Liver (tissue), 9 donors: Measurements from ENCODE around the gene SCYGR8. TPM values are rescaled to one million over a fixed set of nuclear protein-coding genes. Genes with fewer than 3 reads are reported as not detected.
"Not testable (repeated sequence)": the region's sequence is repeated elsewhere in the genome, so short reads cannot be mapped to it uniquely, and the experiment has no call there.

Experiments used
- DNase-seq: peaks from one replicate; pipeline ENCODE4 v3.0.0-alpha.2; 2017; ENCODE audit warnings: low spot score
- H3K27ac ChIP-seq, 2 donors: one replicate each; pipeline ENCODE4 v1.7.0; 2013; ENCODE audit warnings: inconsistent platforms in 2 of 2, low read length in 2 of 2, control low read depth in 1 of 2, low read depth in 1 of 2, mild to moderate bottlenecking in 1 of 2
- H3K27me3 ChIP-seq, 4 donors: one replicate each; pipeline versions ENCODE4 v1.6.1 to v1.7.0; 2013; ENCODE audit warnings: low read length in 3 of 4, inconsistent platforms in 1 of 4, mild to moderate bottlenecking in 1 of 4, moderate library complexity in 1 of 4; ENCODE audit not compliant: control insufficient read depth in 4 of 4, insufficient read depth in 4 of 4
- H3K36me3 ChIP-seq, 4 donors: one replicate each; pipeline versions ENCODE4 v1.6.1 to v1.7.0; 2013; ENCODE audit warnings: low read length in 3 of 4, mild to moderate bottlenecking in 3 of 4, low read depth in 1 of 4, moderate library complexity in 1 of 4; ENCODE audit not compliant: control insufficient read depth in 4 of 4, insufficient read depth in 3 of 4
- H3K4me1 ChIP-seq, 4 donors: one replicate each; pipeline versions ENCODE4 v1.6.1 to v1.7.0; 2013; ENCODE audit warnings: low read length in 3 of 4, mild to moderate bottlenecking in 3 of 4, moderate library complexity in 1 of 4; ENCODE audit not compliant: control insufficient read depth in 4 of 4, insufficient read depth in 4 of 4
- H3K4me3 ChIP-seq, 3 donors: one replicate each; pipeline versions ENCODE4 v1.6.1 to v1.7.0; 2013; ENCODE audit warnings: low read length in 3 of 3, control low read depth in 1 of 3, low read depth in 1 of 3, mild to moderate bottlenecking in 1 of 3
- H3K9ac ChIP-seq, 2 donors: one replicate each; pipeline ENCODE4 v1.7.0; 2013; ENCODE audit warnings: low read length in 2 of 2, mild to moderate bottlenecking in 2 of 2, moderate library complexity in 2 of 2, control low read depth in 1 of 2, low read depth in 1 of 2
- H3K9me3 ChIP-seq, 4 donors: one replicate each; pipeline versions ENCODE4 v1.6.1 to v1.7.0; 2013; ENCODE audit warnings: low read length in 3 of 4; ENCODE audit not compliant: control insufficient read depth in 4 of 4
- EGR1 ChIP-seq, 2 donors: IDR thresholded peaks; 2 replicates each; pipeline ENCODE4 v1.6.1; 2016 to 2018; ENCODE audit warnings: antibody characterized with exemption in 2 of 2, low read depth in 2 of 2
- FOXA1 ChIP-seq: IDR thresholded peaks from 2 replicates; pipeline ENCODE4 v1.6.1; 2016; ENCODE audit warnings: antibody characterized with exemption
- FOXA2 ChIP-seq: IDR thresholded peaks from 2 replicates; pipeline ENCODE4 v1.6.1; 2016; ENCODE audit warnings: antibody characterized with exemption
- GABPA ChIP-seq, 2 donors: IDR thresholded peaks in 1 of 2; conservative IDR thresholded peaks in 1 of 2; 2 replicates each; pipeline ENCODE4 v1.6.1; 2016; ENCODE audit warnings: antibody characterized with exemption in 2 of 2, mild to moderate bottlenecking in 1 of 2, moderate library complexity in 1 of 2
- HNF4A ChIP-seq, 2 donors: conservative IDR thresholded peaks; 2 replicates each; pipeline ENCODE4 v1.6.1; 2016; ENCODE audit warnings: antibody characterized with exemption in 2 of 2, mild to moderate bottlenecking in 2 of 2
- HNF4G ChIP-seq: IDR thresholded peaks from 2 replicates; pipeline ENCODE4 v1.6.1; 2016; ENCODE audit warnings: antibody characterized with exemption
- JUND ChIP-seq, 2 donors: IDR thresholded peaks; 2 replicates each; pipeline ENCODE4 v1.6.1; 2016; ENCODE audit warnings: antibody characterized with exemption in 2 of 2
- NR2F2 ChIP-seq: IDR thresholded peaks from 2 replicates; pipeline ENCODE4 v1.6.1; 2016; ENCODE audit warnings: antibody characterized with exemption
- RAD21 ChIP-seq, 2 donors: IDR thresholded peaks; 2 replicates each; pipeline ENCODE4 v1.6.1; 2016; ENCODE audit warnings: antibody characterized with exemption in 2 of 2, mild to moderate bottlenecking in 2 of 2
- RXRA ChIP-seq, 2 donors: IDR thresholded peaks; 2 replicates each; pipeline ENCODE4 v1.6.1; 2017 to 2018; ENCODE audit warnings: antibody characterized with exemption in 2 of 2, mild to moderate bottlenecking in 1 of 2
- SP1 ChIP-seq: IDR thresholded peaks from 2 replicates; pipeline ENCODE4 v1.6.1; 2018; ENCODE audit warnings: antibody characterized with exemption, mild to moderate bottlenecking
- TAF1 ChIP-seq: conservative IDR thresholded peaks from 2 replicates; pipeline ENCODE4 v1.6.1; 2016; ENCODE audit warnings: antibody characterized with exemption, mild to moderate bottlenecking
- YY1 ChIP-seq: IDR thresholded peaks from 2 replicates; pipeline ENCODE4 v1.6.1; 2016; ENCODE audit warnings: antibody characterized with exemption, mild to moderate bottlenecking
- WGBS: extraction: QIAGEN DNeasy Blood & Tissue Kit; methylation state at CpG from one replicate; pipeline ENCODE4 v1.1.7; 2013; 5-methylcytosine and 5-hydroxymethylcytosine counted together
- polyA plus RNA-seq, 2 donors: library from polyadenylated mRNA; stranded (reverse) in 1 of 2; unstranded in 1 of 2; fragments of 200-250 nt in 1 of 2; fragments of >200 nt in 1 of 2; fragmentation: Nextera tagmentation in 1 of 2; extraction: Ambion mirVana in 1 of 2; gene quantifications; one replicate each; pipeline versions ENCODE4 v1.2.1 to v1.2.3, GENCODE V29; 2013 to 2015
- total RNA-seq, 2 donors: library from RNA; depleted of rRNA; stranded (reverse); fragments of >200 nt; gene quantifications; one replicate each; pipeline ENCODE4 v1.2.3, GENCODE V29; 2014
- TF ChIP-seq, protein P1 (sequence below): IDR thresholded peaks from 2 replicates; pipeline ENCODE4 v1.6.1; 2016; ENCODE audit warnings: antibody characterized with exemption, mild to moderate bottlenecking
- TF ChIP-seq, protein P2 (sequence below): fragments of 150-350 bp; IDR thresholded peaks from 2 replicates; pipeline ENCODE4 v1.5.1; 2017; ENCODE audit warnings: improper control_type of control experiment, low read depth, low read length; ENCODE audit not compliant: missing input control
- TF ChIP-seq, protein P3 (sequence below): IDR thresholded peaks from 2 replicates; pipeline ENCODE4 v1.6.1; 2016; ENCODE audit warnings: antibody characterized with exemption
- TF ChIP-seq, protein P4 (sequence below): IDR thresholded peaks from 2 replicates; pipeline ENCODE4 v1.6.1; 2016; ENCODE audit warnings: antibody characterized with exemption
- TF ChIP-seq, protein P5 (sequence below): IDR thresholded peaks from 2 replicates; pipeline ENCODE4 v1.6.1; 2016; ENCODE audit warnings: antibody characterized with exemption
- donor health status: healthy.
- donor health status: healthy.
- donor health status: healthy.
- donor health status: healthy.
- donor health status: healthy.

The SCYGR8 gene
- total and polyA plus RNA-seq, 4 donors: not detected

DNA sequence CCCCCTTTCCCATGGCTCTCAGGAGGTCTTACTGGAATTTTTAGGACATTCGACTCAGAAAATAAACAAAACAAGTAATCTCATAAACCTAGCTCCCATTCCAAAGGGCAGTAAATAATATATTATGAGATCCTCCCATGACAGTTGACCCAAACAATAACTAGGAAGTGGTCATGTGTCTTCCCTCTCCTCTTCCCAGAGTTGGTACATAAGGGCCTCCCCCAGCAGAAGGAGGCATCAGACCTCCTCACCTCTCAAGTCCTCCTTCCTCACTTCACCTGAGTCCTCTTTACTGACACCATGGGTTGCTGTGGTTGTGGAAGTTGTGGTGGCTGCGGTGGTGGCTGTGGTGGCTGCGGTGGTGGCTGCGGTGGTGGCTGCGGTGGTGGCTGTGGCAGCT is 17.7 kb upstream of the SCYGR8 start, which contains the start of gene SCYGR7:
Gene SCYGR7, plus strand, starts transcription at position 301 of the 400 bp plus-strand sequence. Its CDS starts 0 bp downstream, at position 301.
- Histone ChIP-seq H3K9me3 (no peaks in the 10 kb centered on the region), H3K27ac (no peak within 1 kb of the TSS), H3K4me3 (no peak within 1 kb of the TSS), H3K4me1 (no peaks in the 10 kb centered on the region), H3K36me3 (no peaks in the 10 kb centered on the region), H3K9ac (no peak within 1 kb of the TSS), H3K27me3 (no peaks in the 10 kb centered on the region)
- WGBS: 91% methylated on average over 5 of the region's 5 CpGs
- no peak for DNase-seq
- TF ChIP-seq FOXA1 (no peak), RAD21 (IDR thresholded peaks at IDR 0.05) (no peak), FOXA2 (no peak), GABPA (IDR thresholded peaks at IDR 0.05 in 1 of 2, conservative IDR thresholded peaks at IDR 0.05 in 1 of 2) (no peak), NR2F2 (no peak), HNF4G (no peak), RXRA (IDR thresholded peaks at IDR 0.05) (no peak), HNF4A (conservative IDR thresholded peaks at IDR 0.05) (no peak), YY1 (no peak), TAF1 (no peak), SP1 (no peak), EGR1 (IDR thresholded peaks at IDR 0.05; ENCODE audit: low read depth in 2 of 2) (no peak), JUND (IDR thresholded peaks at IDR 0.05) (no peak)
- TF ChIP-seq, protein P1, sequence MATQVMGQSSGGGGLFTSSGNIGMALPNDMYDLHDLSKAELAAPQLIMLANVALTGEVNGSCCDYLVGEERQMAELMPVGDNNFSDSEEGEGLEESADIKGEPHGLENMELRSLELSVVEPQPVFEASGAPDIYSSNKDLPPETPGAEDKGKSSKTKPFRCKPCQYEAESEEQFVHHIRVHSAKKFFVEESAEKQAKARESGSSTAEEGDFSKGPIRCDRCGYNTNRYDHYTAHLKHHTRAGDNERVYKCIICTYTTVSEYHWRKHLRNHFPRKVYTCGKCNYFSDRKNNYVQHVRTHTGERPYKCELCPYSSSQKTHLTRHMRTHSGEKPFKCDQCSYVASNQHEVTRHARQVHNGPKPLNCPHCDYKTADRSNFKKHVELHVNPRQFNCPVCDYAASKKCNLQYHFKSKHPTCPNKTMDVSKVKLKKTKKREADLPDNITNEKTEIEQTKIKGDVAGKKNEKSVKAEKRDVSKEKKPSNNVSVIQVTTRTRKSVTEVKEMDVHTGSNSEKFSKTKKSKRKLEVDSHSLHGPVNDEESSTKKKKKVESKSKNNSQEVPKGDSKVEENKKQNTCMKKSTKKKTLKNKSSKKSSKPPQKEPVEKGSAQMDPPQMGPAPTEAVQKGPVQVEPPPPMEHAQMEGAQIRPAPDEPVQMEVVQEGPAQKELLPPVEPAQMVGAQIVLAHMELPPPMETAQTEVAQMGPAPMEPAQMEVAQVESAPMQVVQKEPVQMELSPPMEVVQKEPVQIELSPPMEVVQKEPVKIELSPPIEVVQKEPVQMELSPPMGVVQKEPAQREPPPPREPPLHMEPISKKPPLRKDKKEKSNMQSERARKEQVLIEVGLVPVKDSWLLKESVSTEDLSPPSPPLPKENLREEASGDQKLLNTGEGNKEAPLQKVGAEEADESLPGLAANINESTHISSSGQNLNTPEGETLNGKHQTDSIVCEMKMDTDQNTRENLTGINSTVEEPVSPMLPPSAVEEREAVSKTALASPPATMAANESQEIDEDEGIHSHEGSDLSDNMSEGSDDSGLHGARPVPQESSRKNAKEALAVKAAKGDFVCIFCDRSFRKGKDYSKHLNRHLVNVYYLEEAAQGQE: no peak
- TF ChIP-seq, protein P2, sequence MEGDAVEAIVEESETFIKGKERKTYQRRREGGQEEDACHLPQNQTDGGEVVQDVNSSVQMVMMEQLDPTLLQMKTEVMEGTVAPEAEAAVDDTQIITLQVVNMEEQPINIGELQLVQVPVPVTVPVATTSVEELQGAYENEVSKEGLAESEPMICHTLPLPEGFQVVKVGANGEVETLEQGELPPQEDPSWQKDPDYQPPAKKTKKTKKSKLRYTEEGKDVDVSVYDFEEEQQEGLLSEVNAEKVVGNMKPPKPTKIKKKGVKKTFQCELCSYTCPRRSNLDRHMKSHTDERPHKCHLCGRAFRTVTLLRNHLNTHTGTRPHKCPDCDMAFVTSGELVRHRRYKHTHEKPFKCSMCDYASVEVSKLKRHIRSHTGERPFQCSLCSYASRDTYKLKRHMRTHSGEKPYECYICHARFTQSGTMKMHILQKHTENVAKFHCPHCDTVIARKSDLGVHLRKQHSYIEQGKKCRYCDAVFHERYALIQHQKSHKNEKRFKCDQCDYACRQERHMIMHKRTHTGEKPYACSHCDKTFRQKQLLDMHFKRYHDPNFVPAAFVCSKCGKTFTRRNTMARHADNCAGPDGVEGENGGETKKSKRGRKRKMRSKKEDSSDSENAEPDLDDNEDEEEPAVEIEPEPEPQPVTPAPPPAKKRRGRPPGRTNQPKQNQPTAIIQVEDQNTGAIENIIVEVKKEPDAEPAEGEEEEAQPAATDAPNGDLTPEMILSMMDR: no peak
- TF ChIP-seq, protein P3, sequence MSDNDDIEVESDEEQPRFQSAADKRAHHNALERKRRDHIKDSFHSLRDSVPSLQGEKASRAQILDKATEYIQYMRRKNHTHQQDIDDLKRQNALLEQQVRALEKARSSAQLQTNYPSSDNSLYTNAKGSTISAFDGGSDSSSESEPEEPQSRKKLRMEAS: no peak
- TF ChIP-seq, protein P4, sequence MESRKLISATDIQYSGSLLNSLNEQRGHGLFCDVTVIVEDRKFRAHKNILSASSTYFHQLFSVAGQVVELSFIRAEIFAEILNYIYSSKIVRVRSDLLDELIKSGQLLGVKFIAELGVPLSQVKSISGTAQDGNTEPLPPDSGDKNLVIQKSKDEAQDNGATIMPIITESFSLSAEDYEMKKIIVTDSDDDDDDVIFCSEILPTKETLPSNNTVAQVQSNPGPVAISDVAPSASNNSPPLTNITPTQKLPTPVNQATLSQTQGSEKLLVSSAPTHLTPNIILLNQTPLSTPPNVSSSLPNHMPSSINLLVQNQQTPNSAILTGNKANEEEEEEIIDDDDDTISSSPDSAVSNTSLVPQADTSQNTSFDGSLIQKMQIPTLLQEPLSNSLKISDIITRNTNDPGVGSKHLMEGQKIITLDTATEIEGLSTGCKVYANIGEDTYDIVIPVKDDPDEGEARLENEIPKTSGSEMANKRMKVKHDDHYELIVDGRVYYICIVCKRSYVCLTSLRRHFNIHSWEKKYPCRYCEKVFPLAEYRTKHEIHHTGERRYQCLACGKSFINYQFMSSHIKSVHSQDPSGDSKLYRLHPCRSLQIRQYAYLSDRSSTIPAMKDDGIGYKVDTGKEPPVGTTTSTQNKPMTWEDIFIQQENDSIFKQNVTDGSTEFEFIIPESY: no peak

DNA sequence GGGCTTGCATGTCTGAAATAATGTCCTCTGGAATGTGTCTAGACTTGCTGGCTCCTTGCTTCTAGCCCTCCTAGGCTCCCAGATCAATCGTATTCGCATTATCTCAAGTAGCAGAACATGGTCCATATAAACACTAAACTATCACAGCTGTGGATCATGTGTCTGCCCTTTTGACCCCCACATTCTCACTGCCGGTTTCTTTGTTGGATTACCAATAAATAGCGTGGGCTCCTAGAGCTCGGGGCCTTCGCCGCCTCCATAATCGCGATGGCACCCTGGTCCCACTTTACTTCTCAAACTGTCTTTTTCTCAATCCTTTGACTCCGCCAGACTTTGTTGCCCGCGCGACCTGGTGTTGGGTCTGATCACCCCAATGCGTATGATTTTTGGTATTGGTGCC is 6.3 kb upstream of the SCYGR8 start:
- Histone ChIP-seq H3K27ac (no peak overlapping the region), H3K4me1 (no peaks in the 10 kb centered on the region), H3K4me3 (no peak overlapping the region), H3K36me3 (no peaks in the 10 kb centered on the region), H3K27me3 (no peaks in the 10 kb centered on the region), H3K9me3 (no peaks in the 10 kb centered on the region), H3K9ac (no peak overlapping the region)
- WGBS: 72% methylated on average over 14 of the region's 14 CpGs
- DNase-seq: no peak
- TF ChIP-seq HNF4A (conservative IDR thresholded peaks at IDR 0.05): no peak
- TF ChIP-seq JUND (IDR thresholded peaks at IDR 0.05): no peak
- no peak for TF ChIP-seq HNF4G
- no peak for TF ChIP-seq NR2F2
- TF ChIP-seq GABPA (IDR thresholded peaks at IDR 0.05 in 1 of 2, conservative IDR thresholded peaks at IDR 0.05 in 1 of 2): no peak
- TF ChIP-seq, protein P5, sequence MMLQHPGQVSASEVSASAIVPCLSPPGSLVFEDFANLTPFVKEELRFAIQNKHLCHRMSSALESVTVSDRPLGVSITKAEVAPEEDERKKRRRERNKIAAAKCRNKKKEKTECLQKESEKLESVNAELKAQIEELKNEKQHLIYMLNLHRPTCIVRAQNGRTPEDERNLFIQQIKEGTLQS: no peak
- TF ChIP-seq FOXA1: no peak
- TF ChIP-seq, protein P1: no peak

DNA sequence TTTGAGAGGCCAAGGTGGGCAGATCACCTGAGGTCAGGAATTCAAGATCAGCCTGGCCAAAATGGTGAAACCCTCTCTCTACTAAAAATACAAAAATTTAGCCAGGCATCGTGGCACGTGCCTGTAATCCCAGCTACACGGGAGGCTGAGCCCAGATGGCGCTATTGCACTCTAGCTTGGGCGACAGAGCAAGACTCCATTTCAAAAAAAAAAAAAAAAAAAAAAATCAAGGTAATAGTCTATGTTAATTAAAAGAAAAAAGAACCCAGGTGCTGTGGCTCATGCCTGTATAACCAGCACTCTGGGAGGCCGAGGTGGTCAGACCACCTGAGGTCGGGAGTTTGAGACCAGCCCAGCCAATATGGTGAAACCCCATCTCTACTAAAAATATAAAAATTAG is 5.0 kb upstream of the SCYGR8 start:
- DNase-seq, H3K27ac ChIP-seq, H3K9ac ChIP-seq, H3K9me3 ChIP-seq, H3K4me1 ChIP-seq, H3K4me3 ChIP-seq, H3K36me3 ChIP-seq, H3K27me3 ChIP-seq: not testable (repeated sequence)
- 74% methylated on average over 7 of the region's 7 CpGs for WGBS
